Measurements from ENCODE around the gene AKNAD1.
"Not testable (repeated sequence)": the region's sequence is repeated elsewhere in the genome, so short reads cannot be mapped to it uniquely, and the experiment has no call there.

Gene AKNAD1

DNA sequence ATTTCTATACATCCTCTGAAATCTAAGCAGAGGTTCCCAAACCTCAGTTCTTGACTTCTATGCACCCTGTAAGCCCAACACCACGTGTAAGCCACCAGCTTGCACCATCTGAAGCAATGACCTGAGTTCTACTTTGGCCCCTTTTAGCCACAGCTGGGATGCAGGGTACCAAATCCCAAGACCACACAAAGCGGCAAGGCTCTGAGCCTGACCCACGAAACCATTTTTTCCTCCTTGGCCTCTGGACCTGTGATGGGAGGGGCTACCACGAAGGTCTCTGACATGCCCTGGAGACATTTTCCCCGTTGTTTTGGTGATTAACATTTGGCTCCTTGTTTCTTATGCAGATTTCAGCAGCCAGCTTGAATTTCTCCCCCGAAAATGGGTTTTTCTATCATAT is 71.6 kb downstream of the AKNAD1 start:
- no peak for DNase-seq (ENCODE audit: low read depth in 2 of 2)

GRCh38 chr1:108781575-108781944 is 75.3 kb downstream of the AKNAD1 start:
- DNase-seq (ENCODE audit: low read depth in 2 of 2): not testable (repeated sequence)

DNA sequence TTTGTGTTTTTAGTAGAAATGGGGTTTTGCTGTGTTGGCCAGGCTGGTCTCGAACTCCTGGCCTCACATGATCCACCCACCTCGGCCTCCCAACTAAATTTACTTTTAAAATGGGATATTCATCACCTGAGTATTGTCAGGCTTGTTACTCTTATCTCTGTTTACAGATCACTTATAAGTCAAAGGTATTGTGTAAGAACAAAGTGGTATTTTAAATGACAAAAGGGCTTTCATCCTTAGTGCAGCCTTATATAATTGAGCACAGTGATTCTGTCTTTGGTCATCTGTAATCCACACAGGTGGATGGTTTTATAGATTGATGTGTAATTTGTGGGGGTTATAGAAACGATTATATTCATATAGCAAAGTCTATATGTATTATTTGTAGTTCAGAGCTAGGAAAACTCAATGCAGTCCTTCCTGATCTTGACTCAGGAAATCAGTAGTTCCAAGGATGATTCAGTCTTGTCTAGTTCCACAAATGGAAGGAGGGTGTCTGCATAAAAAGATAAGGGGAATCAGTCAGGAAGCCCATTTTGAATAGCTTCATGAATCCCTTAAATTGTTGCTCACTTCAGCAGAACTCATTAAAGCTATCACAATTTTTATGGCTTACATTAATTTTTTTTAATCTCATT is 75.8 kb downstream of the AKNAD1 start:
- DNase-seq (ENCODE audit: low read depth in 2 of 2): no peak

GRCh38 chr1:108779455-108779854 is 77.4 kb downstream of the AKNAD1 start:
- DNase-seq (ENCODE audit: low read depth in 2 of 2): no peak

DNA sequence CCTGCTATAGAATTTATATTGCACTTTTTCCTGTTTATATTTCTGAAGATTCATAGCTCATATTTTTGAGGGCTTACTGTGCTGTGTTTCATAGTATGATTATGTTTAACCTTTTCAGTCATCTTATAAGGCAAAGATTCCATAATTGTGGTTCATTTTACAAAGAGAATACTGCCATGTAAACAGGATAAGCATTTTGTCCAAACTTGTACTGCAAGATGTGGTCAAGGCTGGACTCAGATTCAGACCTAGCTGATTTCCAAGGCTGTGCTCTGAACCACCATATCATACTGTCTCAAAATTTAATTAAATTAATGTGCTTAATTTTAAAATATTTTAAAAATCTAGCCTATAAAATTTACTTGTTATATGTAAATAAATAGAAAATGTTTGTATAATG is 79.1 kb downstream of the AKNAD1 start:
- DNase-seq (ENCODE audit: low read depth in 2 of 2): no peak

DNA sequence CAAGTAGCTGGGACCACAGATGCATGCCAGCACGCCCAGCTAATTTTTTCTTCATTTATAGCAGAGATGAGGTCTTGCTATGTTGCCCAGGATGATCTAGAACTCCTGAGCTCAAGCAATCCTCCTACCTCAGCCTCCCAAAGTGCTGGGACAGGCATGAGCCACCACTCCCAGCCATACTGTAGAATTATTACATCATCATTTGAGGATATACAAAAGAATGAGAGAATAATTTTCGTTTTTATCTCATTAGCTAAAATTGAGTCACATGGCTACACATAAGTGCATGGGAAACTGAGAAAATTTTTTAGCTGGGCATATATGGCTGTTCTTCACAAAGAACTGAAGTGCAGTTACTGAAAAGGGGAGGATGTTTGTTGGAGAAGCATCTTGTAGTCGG is 89.2 kb downstream of the AKNAD1 start:
- DNase-seq (ENCODE audit: low read depth in 2 of 2): no peak

DNA sequence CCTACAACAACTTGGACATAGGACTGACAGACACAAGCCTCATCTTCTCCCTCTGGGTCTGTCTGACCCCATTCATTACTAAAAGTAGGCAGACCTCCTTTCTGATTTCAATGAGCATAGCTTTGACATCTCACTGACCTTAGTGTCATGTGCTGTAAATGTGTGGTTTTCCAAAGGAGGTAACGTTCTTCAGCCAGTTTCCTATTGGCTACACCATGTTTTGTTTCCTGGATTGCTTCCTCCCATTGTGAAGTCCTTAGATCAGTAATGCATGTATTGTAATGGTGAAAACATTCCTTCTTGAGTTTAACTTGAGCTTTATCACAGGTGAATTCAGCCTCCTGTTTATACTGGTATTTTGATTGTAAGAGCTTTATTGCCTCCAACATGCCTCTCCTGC is 89.8 kb downstream of the AKNAD1 start:
- no peak for DNase-seq (ENCODE audit: low read depth in 2 of 2)
